DMS153 treated with DMSO at 0.1 percent for 48 hours (cell line): ENCODE measurements around the gene NRCAM.
"Not testable (repeated sequence)": the region's sequence is repeated elsewhere in the genome, so short reads cannot be mapped to it uniquely, and the experiment has no call there.

Source experiments
- DNase-seq: peaks from one replicate; lab custom pipeline; 2025; ENCODE audit not compliant: unreplicated experiment; lab: John Stamatoyannopoulos, UW

The NRCAM gene

GRCh38 chr7:108404509-108405420 is 51.5 kb downstream of the NRCAM start:
- DNase-seq: no peak

- DNase-seq: no peak
Measured at GRCh38 chr7:108403597-108404217, 52.5 kb downstream of the NRCAM start.

GRCh38 chr7:108402865-108403264 is 53.4 kb downstream of the NRCAM start:
- no peak for DNase-seq

- no peak for DNase-seq
Measured at GRCh38 chr7:108396080-108396479, 60.2 kb downstream of the NRCAM start.

- DNase-seq: no peak
Measured at GRCh38 chr7:108395426-108395825, 60.8 kb downstream of the NRCAM start.

GRCh38 chr7:108393097-108393496 is 63.1 kb downstream of the NRCAM start:
- not testable (repeated sequence) for DNase-seq

GRCh38 chr7:108387686-108388085 is 68.5 kb downstream of the NRCAM start:
- DNase-seq: not testable (repeated sequence)

GRCh38 chr7:108385834-108386422 is 70.3 kb downstream of the NRCAM start:
- DNase-seq: peak; percentile 14

- no peak for DNase-seq
Measured at GRCh38 chr7:108384716-108385483, 71.3 kb downstream of the NRCAM start.

GRCh38 chr7:108382932-108383331 is 73.3 kb downstream of the NRCAM start:
- no peak for DNase-seq

GRCh38 chr7:108380517-108380916 is 75.7 kb downstream of the NRCAM start:
- no peak for DNase-seq

- DNase-seq: peak; percentile 19
Measured at GRCh38 chr7:108376206-108376605, 80.0 kb downstream of the NRCAM start.

GRCh38 chr7:108375668-108376067 is 80.6 kb downstream of the NRCAM start:
- DNase-seq: no peak

- no peak for DNase-seq
Measured at GRCh38 chr7:108374899-108375298, 81.3 kb downstream of the NRCAM start.

GRCh38 chr7:108372618-108373017 is 83.6 kb downstream of the NRCAM start:
- no peak for DNase-seq

- no peak for DNase-seq
Measured at GRCh38 chr7:108370616-108371015, 85.6 kb downstream of the NRCAM start.

GRCh38 chr7:108368466-108368865 is 87.8 kb downstream of the NRCAM start:
- DNase-seq: peak; percentile 18

- no peak for DNase-seq
Measured at GRCh38 chr7:108367946-108368345, 88.3 kb downstream of the NRCAM start.

GRCh38 chr7:108367314-108367713 is 88.9 kb downstream of the NRCAM start:
- DNase-seq: no peak

- no peak for DNase-seq
Measured at GRCh38 chr7:108363659-108364058, 92.6 kb downstream of the NRCAM start.
